GM19351 (cell line): Measurements from ENCODE around the gene HES1.
A peak's percentile ranks its signal among the peaks of the same experiment; 100 is the strongest.
"Not testable (repeated sequence)": the region's sequence is repeated elsewhere in the genome, so short reads cannot be mapped to it uniquely, and the experiment has no call there.

Source experiments
- ATAC-seq: cut with Tn5 transposase; IDR thresholded peaks from one replicate; pipeline ENCODE4 v1.9.1; 2021; ENCODE audit warnings: mild to moderate bottlenecking, moderate library complexity; ENCODE audit not compliant: unreplicated experiment

HES1 gene

DNA sequence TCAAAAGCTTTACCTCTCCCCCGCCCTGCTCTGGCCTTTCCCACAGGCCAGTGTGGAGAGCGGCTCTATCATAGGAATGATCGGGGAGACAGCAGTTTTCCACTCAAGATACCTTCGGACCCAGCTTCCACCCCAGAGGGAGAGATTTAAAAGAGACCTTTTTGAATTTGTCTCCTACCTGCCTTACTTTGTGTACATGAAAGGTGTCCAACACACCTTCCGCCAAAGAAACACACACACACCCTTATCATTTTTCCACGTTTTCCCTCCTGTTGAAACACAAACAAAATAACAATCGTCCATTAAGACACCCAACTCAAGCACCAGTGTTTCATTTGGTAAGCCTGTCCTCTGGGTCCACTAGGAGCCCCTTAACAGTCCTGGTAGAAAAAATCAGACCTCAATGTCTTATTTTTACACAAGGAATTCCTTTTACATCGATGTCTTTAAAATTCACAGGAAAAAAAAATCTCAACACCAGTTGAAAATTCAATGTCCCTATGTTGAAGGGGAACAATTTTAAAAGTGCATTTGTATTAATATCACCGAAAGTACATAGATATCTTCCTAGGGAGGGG is 4.0 kb downstream of the HES1 start:
- no peak for ATAC-seq

DNA sequence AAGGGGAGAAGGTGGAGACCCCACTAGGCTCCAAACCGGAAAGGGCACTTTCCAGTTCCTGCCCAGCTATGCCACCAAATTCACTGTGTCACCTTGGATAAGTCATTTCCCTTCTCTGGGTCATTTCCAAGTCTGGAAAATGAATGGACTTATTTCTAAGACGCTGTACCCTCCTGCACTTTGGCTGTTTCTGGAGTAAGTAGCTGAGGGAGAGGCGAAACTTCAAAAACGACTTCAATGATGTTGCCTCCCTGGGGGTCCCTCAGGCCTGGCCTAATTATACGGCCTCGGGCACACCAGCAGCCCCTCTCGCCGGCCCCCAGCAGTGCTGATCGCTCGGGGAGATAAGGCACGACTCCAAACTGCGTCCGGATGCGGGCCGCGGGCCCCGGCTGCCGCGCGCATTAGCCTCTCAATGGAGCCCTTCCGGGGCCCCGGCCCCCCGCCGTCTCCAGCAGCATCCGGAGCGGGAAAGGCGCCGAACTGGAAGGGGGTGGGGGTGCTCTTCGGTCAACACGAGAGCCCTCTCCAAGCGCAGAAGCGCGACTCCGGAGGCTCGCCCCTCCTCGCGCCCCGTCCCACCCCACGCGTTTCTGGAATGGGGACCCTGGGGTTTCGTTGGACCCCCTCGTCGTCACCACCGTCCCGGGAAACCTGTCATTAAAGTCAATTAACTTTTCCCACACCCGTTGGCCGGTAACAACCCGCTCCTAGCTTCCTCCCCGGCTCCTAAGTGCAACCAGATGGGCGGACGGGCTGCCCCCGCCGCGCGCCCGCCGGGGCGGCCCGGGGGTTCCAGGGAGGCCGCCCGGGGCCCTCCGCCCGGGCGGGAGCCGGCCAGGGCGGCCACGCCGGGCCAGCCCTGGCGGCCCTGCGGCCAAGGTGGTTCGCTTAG is 4.8 kb downstream of the HES1 start:
- ATAC-seq = no peak

DNA sequence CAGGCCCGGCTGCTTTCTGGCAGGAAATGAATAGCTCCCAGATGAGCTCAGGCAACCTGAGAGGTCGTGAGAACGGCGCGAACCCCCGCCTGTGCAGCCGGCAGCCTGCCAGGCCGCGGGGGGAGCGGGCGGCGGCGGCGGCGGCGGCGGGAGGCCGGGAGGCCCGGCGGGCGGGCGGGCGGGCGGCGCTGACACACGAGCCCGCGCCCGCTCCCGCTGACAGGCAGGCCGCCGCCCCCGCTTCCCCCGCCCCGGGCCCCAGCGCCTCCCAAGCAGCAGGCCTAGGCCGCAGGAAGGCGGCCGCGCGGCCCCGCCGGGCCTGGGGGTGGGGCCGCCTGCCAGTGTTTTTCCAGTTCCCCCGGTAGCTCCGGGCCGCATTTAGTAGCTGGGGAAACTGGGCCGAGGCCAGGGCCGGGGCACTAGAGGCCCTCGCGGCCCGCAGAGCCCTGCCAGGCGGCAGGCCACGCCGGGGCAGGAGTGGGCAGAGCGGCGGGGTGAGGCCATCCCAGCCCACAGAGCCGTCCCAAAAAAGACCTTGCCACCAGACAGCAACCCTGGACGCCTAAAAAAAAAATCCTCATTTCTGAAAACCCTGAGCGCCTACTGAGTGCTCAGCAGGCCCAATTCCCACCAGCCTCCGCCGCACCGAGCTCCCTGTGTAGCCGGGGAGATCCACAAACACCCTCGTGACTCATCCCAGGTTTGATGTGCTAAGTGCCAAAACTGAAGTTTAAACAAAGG is 5.6 kb downstream of the HES1 start:
- ATAC-seq = peak; percentile 52

DNA sequence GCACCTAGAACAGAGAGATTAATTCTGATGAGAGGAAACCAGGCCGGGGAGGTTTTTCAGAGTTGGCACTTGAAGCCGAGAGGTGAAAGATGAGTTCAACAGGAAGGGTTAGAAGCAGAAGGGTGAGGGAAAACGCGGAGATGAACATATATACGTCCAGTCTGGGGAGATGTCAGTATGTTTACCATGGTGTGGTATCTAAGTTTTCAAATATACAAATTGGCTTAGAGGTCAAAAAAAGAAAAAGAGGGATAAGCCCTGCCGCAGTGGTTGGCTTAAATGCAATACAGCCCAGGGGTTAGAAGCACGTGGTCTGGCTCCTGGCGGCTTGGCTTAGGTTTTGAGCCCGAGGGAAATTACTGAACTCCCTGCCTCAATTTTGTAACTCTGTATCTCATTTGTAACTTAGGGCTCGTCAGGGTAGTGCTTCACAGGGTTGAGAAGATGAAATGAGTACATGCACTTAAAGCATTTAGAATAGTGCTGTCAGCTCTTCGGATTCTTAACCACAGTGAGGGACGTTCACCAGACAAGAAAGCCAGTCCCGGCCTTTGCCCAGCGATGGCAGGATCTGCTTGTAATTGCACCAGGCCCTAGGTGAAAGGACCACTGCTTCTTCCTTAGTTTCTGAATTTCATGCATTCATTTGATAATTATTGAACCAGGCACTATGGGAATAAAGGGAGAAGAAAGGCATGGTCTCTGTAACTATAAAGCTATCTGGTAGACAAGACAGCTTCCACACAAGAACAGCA is 6.4 kb downstream of the HES1 start:
- no peak for ATAC-seq

DNA sequence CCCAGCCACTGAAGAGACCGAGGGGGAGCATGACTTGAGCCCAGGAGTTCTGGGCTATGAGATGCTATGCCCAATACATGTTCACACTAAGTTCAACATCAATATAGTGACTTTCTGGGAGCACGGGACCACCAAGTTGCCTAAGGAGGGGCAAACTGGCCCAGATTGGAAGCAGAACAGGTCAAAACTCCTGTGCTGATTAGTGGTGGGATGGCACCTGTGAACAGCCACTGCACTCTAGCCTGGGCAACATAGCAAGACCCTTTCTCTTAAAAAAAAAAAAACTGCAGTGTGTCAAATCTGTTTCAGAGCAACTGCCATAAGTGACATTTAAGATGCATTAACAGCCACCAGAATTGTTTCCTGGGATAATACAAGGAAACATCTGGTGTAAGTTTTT is 9.8 kb downstream of the HES1 start:
- no peak for ATAC-seq

GRCh38 chr3:194147679-194148078 is 11.7 kb downstream of the HES1 start:
- ATAC-seq = no peak

GRCh38 chr3:194148383-194148782 is 12.4 kb downstream of the HES1 start:
- no peak for ATAC-seq

- ATAC-seq = no peak
Observed at GRCh38 chr3:194150252-194150934, 14.4 kb downstream of the HES1 start.

DNA sequence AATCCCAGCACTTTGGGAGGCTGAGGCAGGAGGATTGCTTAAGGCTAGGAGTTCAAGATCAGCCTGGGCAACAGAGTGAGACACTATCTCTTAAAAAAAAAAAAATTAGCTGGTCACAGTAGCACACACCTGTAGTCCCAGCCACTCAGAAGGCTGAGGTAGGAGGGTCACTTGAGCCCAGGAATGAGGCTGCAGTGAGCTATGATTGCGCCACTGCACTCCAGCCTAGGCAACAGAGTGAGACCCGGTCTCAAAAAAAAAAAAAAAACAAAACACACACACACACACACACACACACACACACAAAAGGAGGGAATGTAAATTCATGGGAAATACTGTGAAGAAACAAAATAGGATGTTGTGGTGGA is 15.0 kb downstream of the HES1 start:
- ATAC-seq = not testable (repeated sequence)

DNA sequence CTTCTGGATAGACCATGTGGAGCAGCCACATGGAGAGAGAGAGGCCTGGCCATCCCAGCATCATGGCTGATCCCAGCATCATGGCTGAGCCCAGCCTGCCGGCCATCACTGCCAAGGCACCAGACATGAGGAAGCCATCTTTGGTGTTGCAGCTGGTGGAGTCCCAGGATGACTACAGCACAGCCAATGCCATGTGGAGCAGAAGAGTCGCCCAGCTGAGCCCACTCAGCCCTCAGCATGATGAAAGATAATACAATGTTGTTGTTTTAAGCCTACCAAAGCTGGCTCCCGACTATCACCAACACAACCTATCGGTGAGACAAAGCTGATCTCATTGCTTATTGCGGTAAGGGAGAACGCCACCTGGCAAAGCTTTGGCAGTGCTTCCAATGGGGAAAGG is 18.4 kb downstream of the HES1 start:
- ATAC-seq = no peak

DNA sequence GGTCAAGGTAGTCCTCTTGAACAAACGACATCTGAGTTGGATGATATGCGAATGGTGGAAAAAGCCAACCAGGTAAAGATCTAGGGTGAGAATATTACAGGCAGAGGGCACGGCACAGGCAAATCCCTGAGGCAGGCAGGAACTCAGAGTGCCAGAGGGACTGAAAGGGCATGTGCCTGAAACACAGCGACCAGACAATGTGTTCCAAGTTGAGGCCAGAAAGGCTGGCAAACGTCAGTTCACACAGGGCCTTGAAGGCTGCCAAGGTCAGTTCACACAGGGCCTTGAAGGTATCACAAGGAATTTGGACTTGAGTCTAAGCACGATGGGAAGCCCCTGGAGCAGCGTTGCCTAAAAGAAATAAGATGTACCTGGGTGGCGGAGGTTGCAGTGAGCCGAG is 20.1 kb downstream of the HES1 start:
- ATAC-seq = no peak

GRCh38 chr3:194158942-194159439 is 23.0 kb downstream of the HES1 start:
- no peak for ATAC-seq

DNA sequence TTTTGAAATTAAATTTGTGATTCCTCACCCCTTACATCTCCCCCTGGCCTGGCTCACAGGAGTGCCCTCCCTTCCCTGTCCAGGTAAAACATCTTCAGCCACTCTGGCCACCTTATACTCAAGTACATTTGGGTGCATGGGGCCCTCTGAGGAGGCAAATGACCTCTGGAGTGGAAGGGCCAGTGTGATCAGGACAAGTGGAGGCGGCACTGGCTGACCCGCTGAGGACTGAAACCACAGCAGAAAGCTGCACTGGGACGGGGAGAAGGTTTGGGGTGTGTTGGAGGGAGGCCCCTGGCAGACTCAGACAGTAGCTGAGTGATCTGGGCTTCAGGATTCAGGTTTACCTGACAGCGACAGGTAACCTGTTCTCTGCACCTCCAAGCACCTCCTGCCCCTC is 24.2 kb downstream of the HES1 start:
- no peak for ATAC-seq

DNA sequence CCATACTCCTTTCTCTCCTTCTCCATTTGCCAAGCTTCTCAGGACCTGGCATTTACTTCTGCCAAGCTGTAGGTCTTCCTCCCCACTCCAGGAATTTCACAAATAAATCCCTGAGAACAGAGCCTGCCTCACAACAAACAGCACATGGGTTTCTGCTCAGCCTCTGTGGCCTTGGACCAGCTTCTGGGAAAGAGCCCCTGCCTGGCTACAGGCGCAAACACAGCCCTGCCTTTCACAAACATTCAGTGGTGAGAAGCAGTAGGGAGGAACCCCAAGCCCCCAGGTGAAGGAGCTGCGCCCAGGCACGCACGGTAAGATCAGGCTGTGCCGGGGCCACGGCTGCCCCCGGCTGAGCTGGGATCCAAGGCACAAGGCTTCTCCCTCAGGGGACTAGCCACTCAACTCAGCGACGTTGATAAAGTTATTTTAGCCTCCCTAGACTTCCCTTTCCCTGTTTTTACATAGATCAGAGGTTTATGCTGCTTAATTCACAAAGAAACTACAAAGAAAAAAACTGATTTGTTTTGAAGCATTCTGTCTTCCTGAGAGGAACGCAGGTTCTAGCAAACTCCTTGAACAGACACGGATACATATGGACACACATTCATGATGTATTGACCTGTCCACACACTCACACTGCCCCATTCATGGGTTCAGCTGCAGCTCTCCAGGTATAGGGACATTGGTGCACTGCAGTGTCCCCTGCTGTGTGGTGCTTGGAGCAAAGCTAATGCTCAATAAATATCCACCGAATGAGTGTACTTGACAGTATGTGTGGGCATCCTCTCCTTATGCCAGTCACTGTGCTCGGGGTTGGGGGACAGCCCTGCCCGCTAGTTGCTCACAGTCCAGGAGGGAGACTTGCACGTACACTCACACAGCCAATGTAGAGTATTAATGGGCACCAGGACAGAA is 25.4 kb downstream of the HES1 start:
- ATAC-seq = no peak

DNA sequence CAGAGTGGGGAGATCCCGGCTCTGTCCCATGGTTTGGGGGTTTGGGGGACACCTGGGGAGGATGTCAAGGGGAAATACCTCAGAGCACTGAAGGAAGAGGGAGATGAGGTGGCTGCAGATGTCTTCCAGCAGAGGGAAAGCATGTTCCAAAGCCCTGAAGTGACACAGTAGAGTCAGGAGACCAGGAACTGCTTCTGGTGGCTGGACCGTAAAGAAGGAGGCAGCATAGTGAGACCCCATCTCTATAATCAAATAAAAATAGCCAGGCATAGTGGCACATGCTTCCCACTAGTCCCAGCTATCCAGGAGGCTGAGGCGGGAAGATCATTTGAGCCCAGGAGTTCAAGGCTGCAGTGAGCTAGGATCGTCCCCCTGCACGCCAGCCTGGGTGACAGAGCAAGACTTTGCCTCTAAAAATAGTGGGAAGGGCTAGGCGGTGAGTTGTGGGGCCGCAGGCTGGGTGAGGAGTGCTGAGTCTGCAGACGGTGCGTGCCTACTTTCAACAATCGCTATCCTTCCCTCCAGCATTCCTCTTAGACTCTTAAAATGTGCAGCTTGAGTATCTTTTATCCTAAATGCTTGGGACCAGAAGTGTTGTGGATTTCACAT is 26.2 kb downstream of the HES1 start:
- no peak for ATAC-seq

DNA sequence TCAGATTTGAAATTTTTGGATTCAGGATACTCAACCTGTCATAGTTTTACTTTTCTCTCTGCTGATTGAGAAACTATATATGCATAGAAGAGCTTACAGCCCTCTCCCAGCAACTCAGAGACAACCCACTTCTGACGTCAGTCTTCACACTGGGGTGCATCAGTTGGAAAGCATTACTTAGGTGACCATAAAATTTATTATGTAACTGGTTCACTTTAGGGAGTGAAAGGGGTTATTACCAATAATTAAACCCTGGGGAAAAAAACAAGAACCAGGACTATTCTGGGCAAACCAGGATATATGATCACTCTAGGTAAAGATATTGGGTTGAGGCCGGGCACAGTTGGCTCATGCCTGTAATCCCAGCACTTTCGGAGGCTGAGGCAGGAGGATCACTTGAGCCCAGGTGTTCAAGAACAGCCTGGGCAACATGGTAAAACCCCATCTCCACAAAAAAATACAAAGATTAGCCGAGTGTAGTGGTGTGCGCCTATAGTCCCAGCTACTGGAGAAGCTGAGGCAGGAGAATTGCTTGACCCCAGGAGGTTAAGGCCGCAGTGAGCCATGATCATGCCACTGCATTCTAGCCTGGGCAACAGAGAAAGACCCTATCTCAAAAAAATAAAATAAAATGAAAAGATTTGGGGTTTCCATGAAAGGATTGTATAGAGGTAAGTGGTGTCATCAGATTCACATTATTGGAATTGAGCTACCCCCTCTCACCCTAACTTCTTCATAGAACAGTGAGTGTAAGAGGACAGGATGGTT is 27.1 kb downstream of the HES1 start:
- no peak for ATAC-seq

DNA sequence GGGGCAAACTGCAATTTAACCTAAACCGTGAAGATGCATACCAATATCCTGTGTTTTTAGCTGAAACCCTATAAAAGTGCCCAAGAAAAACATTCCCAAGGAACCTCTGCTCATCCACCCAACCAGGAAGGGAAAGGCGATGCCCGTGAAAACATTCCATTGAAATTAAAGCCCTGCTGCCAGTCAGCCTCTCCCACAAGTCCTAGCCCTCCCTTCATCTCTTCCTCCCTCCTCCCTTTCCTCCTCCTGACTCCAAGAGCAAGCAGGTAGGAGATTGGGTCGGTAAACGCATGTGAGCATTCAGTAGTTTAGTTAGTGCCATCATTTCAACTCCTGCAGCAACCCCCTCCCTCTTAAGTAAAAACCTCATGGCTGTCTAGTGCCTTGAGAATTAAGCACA is 27.7 kb downstream of the HES1 start:
- no peak for ATAC-seq

- ATAC-seq = no peak
Observed at GRCh38 chr3:194164861-194165260, 28.9 kb downstream of the HES1 start.
